Calu3 (cell line): Measurements from ENCODE around the gene AAGAB. TPM values are rescaled to one million over a fixed set of nuclear protein-coding genes. Genes with fewer than 3 reads are reported as not detected.

ENCODE experiments used
- BruUV-seq: library from RNA; stranded (reverse); fragments of 400-500 nt; replicated peaks from 2 replicates; lab custom pipeline; 2021; lab: Mats Ljungman, UMichigan
- CTCF ChIA-PET: fragments of 300-600 bp; sonication (Branson Sonifier 250); formaldehyde crosslinking; loops from one replicate; lab custom pipeline; 2022; ENCODE audit warnings: antibody characterized with exemption; lab: Charles Lee
- DNase-seq: peaks from one replicate; pipeline ENCODE4 v3.0.0; 2022
- H3K27ac Mint-ChIP-seq: one replicate; pipeline ENCODE4 v1.8.0; 2022; ENCODE audit warnings: mixed read lengths; ENCODE audit not compliant: unreplicated experiment
- H3K27me3 Mint-ChIP-seq: one replicate; pipeline ENCODE4 v1.8.0; 2022; ENCODE audit warnings: mixed read lengths; ENCODE audit not compliant: unreplicated experiment
- H3K36me3 Mint-ChIP-seq: one replicate; pipeline ENCODE4 v1.8.0; 2022; ENCODE audit warnings: mild to moderate bottlenecking, moderate library complexity, mixed read lengths; ENCODE audit not compliant: insufficient read depth, unreplicated experiment
- H3K4me1 Mint-ChIP-seq: one replicate; pipeline ENCODE4 v1.8.0; 2022; ENCODE audit warnings: mild to moderate bottlenecking, low read depth, mixed read lengths; ENCODE audit not compliant: unreplicated experiment
- H3K4me3 Mint-ChIP-seq: one replicate; pipeline ENCODE4 v1.8.0; 2022; ENCODE audit warnings: mild to moderate bottlenecking, low read depth, moderate library complexity, mixed read lengths; ENCODE audit not compliant: unreplicated experiment
- H3K9me3 Mint-ChIP-seq: one replicate; pipeline ENCODE4 v1.8.0; 2022; ENCODE audit warnings: low read depth, mixed read lengths; ENCODE audit not compliant: unreplicated experiment
- intact Hi-C: fragments of 100-400 bp; cut with micrococcal nuclease; formaldehyde crosslinking; loops from one replicate; pipeline ENCODE4 v1.10.0; 2022; ENCODE audit not compliant: unreplicated experiment
- total RNA-seq: library from RNA; stranded (reverse); gene quantifications from 2 replicates; pipeline ENCODE4 v1.2.3, GENCODE V29; 2022
- TF ChIP-seq, protein P1 (sequence below): fragments of 200-600 bp; IDR thresholded peaks from one replicate; pipeline ENCODE4 v1.8.0; 2022; ENCODE audit warnings: antibody characterized with exemption; ENCODE audit not compliant: unreplicated experiment

The AAGAB gene
- total RNA-seq, 1 experiment from 2014 or later: 68.1 TPM

DNA sequence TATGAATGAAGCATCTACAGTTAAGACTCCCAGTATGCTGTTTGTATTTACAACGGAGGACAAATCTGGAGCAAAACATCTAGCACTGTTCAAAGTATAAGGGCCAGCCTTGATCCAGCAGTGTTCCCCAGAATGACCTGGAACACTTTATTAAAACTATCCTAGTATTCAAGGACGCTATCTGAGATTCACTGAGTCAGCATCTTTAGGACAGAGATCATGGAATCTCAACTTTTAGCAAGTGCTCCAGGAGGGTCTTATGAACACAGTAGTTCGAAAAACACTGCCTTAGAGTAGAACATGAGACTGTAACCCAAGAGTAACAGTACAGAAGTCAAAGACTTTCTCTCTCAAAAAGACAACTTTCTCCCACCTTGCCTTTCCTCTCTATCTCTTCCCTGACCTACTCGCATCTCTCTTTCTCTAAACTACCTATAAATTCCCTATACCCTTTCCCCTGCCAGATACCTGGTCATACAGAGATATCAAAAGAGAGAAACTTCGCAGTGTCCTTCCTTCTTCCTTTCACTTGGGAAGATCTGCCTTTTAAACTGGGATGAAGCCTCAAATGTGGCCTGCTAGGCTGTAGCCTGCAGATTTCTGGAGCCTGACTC, 43.8 kb downstream of the AAGAB start:
- no peak for DNase-seq
- Mint-ChIP-seq H3K4me1 (no peaks in the 10 kb centered on the region), H3K9me3 (no peaks in the 10 kb centered on the region), H3K36me3 (peaks cover 13% of the 10 kb centered on the region), H3K4me3 (no peak overlapping the region), H3K27me3 (no peaks in the 10 kb centered on the region), H3K27ac (no peak overlapping the region)
- intact Hi-C loops: no loop called here
- CTCF ChIA-PET: interaction anchor here (0.7 kb wide), 1 partner anchor 26 kb away, joined by 4 read pairs; no protein-coding TSS in a partner anchor
- TF ChIP-seq, protein P1, sequence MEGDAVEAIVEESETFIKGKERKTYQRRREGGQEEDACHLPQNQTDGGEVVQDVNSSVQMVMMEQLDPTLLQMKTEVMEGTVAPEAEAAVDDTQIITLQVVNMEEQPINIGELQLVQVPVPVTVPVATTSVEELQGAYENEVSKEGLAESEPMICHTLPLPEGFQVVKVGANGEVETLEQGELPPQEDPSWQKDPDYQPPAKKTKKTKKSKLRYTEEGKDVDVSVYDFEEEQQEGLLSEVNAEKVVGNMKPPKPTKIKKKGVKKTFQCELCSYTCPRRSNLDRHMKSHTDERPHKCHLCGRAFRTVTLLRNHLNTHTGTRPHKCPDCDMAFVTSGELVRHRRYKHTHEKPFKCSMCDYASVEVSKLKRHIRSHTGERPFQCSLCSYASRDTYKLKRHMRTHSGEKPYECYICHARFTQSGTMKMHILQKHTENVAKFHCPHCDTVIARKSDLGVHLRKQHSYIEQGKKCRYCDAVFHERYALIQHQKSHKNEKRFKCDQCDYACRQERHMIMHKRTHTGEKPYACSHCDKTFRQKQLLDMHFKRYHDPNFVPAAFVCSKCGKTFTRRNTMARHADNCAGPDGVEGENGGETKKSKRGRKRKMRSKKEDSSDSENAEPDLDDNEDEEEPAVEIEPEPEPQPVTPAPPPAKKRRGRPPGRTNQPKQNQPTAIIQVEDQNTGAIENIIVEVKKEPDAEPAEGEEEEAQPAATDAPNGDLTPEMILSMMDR: no peak
- BruUV-seq: no TSS peak

DNA sequence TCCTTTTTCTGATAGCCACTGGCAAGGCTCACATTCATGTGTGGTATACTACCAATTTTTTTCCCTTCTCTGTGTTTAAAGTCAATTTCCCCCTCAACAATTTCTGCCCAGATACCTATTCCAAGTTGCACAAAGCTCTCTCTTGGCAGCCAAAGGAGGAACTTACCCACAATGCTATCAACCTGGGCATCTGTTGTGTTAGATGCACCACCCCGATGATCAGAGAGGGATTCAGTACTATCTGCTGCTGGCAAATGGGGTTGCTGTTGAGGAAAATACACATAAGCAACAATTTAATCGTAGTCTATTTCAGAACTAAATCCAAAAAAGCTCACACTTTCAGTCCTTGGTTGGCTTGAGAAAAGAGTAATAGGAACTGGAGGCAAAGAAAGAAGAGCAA, 46.1 kb downstream of the AAGAB start:
- DNase-seq: no peak
- BruUV-seq: no TSS peak
- H3K36me3 Mint-ChIP-seq: peaks cover 17% of the 10 kb centered on the region
- TF ChIP-seq, protein P1: no peak
- no peaks in the 10 kb centered on the region for H3K4me1 Mint-ChIP-seq
- no peak overlapping the region for H3K4me3 Mint-ChIP-seq
- H3K9me3 Mint-ChIP-seq: no peaks in the 10 kb centered on the region
- intact Hi-C loops: no loop called here
- CTCF ChIA-PET: no interaction called here
- no peaks in the 10 kb centered on the region for H3K27me3 Mint-ChIP-seq
- no peak overlapping the region for H3K27ac Mint-ChIP-seq

DNA sequence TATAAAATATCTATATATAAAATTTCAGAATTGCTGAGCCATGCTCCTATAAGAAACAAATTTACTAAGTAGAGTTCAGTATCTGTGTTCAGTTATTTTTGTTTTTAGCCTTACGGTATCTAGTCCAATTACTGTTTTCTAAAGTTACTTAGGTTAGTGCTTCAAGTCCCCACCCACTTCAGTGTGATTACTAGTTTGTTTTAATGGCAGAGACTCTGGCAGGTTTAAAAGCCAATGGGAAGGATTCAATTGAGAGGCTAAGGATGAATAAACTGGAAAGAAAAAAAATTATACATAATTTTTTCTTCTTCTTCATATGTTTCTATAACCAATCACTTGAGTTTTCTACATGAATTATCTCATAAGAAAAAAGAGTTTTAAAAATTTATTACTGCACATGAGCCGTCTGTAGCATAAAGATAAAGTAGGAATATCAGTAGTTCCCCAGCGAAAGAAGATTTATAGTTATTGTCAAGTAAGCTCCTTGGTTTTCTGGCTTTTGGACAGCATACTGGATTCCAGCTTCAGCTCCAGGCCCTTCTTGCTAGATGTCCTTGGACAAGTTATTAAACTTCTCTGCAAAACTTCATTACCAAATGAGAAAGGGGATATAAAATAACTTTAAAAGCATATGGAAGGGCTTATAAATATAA, 46.8 kb downstream of the AAGAB start:
- BruUV-seq: no TSS peak
- intact Hi-C loops: no loop called here
- no peak for DNase-seq
- Mint-ChIP-seq H3K9me3 (no peaks in the 10 kb centered on the region), H3K36me3 (peaks cover 17% of the 10 kb centered on the region), H3K27ac (no peak overlapping the region), H3K4me3 (no peak overlapping the region), H3K27me3 (no peaks in the 10 kb centered on the region), H3K4me1 (no peaks in the 10 kb centered on the region)
- CTCF ChIA-PET: no interaction called here
- TF ChIP-seq, protein P1: no peak

DNA sequence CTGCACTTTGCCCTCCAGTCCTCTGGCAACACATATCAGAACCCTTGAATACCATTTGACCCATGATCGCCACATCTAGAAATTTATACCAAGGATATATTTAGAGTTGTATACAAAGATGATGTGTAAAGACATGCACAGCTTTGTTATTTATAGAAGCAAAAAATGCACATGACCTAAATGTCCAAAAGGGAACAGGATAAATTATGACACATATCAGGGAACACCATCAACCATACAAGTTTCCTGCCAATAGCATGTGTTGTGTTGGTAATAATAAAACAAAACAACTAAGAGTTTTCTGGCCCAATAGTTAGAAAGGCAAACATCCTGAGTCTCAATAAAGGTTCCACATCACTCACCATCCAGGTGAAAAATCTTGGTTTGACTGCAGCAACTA, 51.5 kb downstream of the AAGAB start:
- intact Hi-C loops: no loop called here
- DNase-seq: no peak
- Mint-ChIP-seq H3K27ac (no peak overlapping the region), H3K9me3 (no peaks in the 10 kb centered on the region), H3K4me3 (no peak overlapping the region), H3K36me3 (peaks cover 12% of the 10 kb centered on the region), H3K27me3 (no peaks in the 10 kb centered on the region), H3K4me1 (no peaks in the 10 kb centered on the region)
- TF ChIP-seq, protein P1: no peak
- BruUV-seq: no TSS peak
- CTCF ChIA-PET: no interaction called here
